HG03097 (cell line): ENCODE measurements around the gene PIK3CB.
"Not testable (repeated sequence)": the region's sequence is repeated elsewhere in the genome, so short reads cannot be mapped to it uniquely, and the experiment has no call there.

Source experiments
- ATAC-seq: cut with Tn5 transposase; IDR thresholded peaks from one replicate; pipeline ENCODE4 v1.9.1; 2021; ENCODE audit not compliant: unreplicated experiment, low FRiP score

The PIK3CB gene

GRCh38 chr3:138688871-138689299 lies 145.8 kb downstream of the PIK3CB start:
- ATAC-seq: no peak

- ATAC-seq: peak; percentile 37
These were observed 147.5 kb downstream of the PIK3CB start for GRCh38 chr3:138687236-138687635.

- ATAC-seq: peak; percentile 95
These were observed 147.9 kb downstream of the PIK3CB start for GRCh38 chr3:138686771-138687221.

- no peak for ATAC-seq
These were observed 150.3 kb downstream of the PIK3CB start for GRCh38 chr3:138684396-138684795.

- ATAC-seq: no peak
These were observed 152.1 kb downstream of the PIK3CB start for GRCh38 chr3:138682648-138683047.

GRCh38 chr3:138681463-138682220 lies 153.1 kb downstream of the PIK3CB start:
- no peak for ATAC-seq

- ATAC-seq: not testable (repeated sequence)
These were observed 153.8 kb downstream of the PIK3CB start for GRCh38 chr3:138680974-138681373.

- ATAC-seq: no peak
These were observed 155.8 kb downstream of the PIK3CB start for GRCh38 chr3:138678874-138679392.

GRCh38 chr3:138678086-138678485 lies 156.6 kb downstream of the PIK3CB start:
- ATAC-seq: no peak

- ATAC-seq: no peak
These were observed 159.3 kb downstream of the PIK3CB start for GRCh38 chr3:138675393-138675792.

GRCh38 chr3:138673641-138674530 lies 160.8 kb downstream of the PIK3CB start:
- ATAC-seq: no peak

GRCh38 chr3:138670407-138670806 lies 164.3 kb downstream of the PIK3CB start:
- ATAC-seq: no peak

GRCh38 chr3:138668107-138668506 lies 166.6 kb downstream of the PIK3CB start:
- no peak for ATAC-seq

- ATAC-seq: no peak
These were observed 177.2 kb downstream of the PIK3CB start for GRCh38 chr3:138657508-138657907.

GRCh38 chr3:138653567-138653966 lies 181.2 kb downstream of the PIK3CB start:
- no peak for ATAC-seq

- no peak for ATAC-seq
These were observed 185.6 kb downstream of the PIK3CB start for GRCh38 chr3:138649134-138649533.

- ATAC-seq: no peak
These were observed 188.2 kb downstream of the PIK3CB start for GRCh38 chr3:138646513-138646912.

GRCh38 chr3:138646008-138646407 lies 188.7 kb downstream of the PIK3CB start:
- ATAC-seq: no peak

- ATAC-seq: no peak
These were observed 191.8 kb downstream of the PIK3CB start for GRCh38 chr3:138642927-138643253.

- ATAC-seq: no peak
These were observed 192.4 kb downstream of the PIK3CB start for GRCh38 chr3:138642226-138642926.

- ATAC-seq: no peak
These were observed 194.2 kb downstream of the PIK3CB start for GRCh38 chr3:138640537-138640936.
